Panc1 (cell line): ENCODE data around the gene PPM1D.

Experiments used
- POLR2AphosphoS5 ChIP-seq: IDR thresholded peaks from 2 replicates; pipeline ENCODE4 v1.6.1; 2012; ENCODE audit warnings: mild to moderate bottlenecking, low read depth, low read length, moderate library complexity
- TF ChIP-seq, protein P1 (sequence below): fragments of 450-650 bp; IDR thresholded peaks from 2 replicates; pipeline ENCODE4 v1.5.1; 2017; ENCODE audit warnings: mild to moderate bottlenecking

DNA sequence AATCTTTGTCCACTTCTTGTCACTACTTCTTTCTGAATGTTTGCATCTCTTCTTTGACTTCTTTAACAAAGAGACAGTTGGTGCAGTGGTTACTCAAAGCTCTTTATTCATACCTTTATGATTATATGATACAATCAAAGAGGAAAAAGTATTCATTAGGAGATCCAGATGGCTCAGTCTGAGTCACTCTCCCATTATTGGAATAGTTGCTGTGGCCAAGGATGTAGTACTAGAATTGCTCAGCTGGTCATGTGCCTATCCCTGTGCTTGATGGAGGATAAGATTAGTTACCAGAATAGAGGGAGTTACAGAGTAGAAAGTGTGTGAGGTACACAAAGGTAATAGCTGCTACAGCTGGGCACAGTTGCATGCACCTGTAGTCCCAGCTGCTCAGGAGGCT, 96.0 kb downstream of the PPM1D start:
- TF ChIP-seq, protein P1, sequence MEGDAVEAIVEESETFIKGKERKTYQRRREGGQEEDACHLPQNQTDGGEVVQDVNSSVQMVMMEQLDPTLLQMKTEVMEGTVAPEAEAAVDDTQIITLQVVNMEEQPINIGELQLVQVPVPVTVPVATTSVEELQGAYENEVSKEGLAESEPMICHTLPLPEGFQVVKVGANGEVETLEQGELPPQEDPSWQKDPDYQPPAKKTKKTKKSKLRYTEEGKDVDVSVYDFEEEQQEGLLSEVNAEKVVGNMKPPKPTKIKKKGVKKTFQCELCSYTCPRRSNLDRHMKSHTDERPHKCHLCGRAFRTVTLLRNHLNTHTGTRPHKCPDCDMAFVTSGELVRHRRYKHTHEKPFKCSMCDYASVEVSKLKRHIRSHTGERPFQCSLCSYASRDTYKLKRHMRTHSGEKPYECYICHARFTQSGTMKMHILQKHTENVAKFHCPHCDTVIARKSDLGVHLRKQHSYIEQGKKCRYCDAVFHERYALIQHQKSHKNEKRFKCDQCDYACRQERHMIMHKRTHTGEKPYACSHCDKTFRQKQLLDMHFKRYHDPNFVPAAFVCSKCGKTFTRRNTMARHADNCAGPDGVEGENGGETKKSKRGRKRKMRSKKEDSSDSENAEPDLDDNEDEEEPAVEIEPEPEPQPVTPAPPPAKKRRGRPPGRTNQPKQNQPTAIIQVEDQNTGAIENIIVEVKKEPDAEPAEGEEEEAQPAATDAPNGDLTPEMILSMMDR, result no peak
- TF ChIP-seq POLR2AphosphoS5, result no peak
